GM21528 (cell line): ENCODE measurements around the gene SPRED3.

Experiments
- ATAC-seq: cut with Tn5 transposase; IDR thresholded peaks from one replicate; pipeline ENCODE4 v1.9.1; 2021; ENCODE audit warnings: mild to moderate bottlenecking, moderate library complexity; ENCODE audit not compliant: unreplicated experiment, low FRiP score

SPRED3 gene

DNA sequence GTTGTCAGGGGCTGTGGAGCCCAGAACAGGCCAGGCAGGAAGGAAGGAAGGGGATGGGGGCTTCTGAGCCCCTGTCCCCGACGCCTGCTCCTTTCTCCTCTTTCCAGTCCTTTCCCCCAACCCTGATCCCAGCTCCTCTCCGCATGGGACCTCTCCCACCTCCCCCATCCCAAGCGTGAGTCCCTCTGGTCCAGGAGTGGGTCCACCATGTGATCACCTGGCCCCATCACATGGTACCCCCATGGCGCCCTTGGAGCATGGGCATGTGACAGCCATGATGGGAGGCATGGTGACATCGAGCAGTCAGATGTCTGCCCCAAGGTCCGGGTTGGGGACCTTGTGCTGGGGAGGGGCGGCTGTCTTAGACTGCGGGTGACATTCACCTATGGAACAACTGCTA, 54.2 kb downstream of the SPRED3 start:
- no peak for ATAC-seq

DNA sequence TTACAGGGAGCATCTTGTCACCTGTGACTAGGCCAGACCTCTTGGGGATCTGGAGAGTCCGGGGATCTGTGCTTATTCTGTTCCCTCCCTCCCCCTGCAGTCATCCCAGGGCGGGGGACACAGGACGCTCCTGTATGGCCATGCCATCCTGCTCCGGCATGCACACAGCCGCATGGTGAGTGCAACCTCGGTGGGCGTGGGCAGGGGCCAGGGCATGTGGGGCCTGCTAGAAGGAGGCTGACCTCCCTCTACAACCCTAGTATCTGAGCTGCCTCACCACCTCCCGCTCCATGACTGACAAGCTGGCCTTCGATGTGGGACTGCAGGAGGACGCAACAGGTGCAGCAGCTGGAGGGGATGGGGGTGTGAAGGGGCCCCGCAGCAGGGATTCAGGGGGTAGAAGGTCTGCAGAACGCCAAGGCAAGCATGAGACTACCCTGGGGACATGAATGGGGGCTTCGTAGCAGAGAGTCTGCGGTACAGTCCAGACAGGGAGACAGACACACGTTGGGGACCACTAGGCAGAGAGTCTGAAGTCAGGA, 55.0 kb downstream of the SPRED3 start:
- no peak for ATAC-seq

DNA sequence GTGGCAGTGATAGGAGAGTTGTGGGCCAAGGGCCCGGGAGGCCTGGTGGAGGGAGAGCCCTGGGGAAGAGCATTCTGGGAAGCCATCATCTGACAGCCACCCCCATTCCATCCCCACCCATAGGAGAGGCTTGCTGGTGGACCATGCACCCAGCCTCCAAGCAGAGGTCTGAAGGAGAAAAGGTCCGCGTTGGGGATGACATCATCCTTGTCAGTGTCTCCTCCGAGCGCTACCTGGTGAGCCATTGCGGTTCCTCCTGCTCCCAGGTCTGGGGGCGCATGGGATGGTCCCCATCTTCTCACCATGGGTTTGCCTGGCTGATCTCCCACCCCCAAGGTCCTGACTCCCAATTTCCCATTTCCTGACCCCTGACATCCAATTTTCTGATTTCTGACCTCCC, 55.5 kb downstream of the SPRED3 start:
- ATAC-seq = no peak

DNA sequence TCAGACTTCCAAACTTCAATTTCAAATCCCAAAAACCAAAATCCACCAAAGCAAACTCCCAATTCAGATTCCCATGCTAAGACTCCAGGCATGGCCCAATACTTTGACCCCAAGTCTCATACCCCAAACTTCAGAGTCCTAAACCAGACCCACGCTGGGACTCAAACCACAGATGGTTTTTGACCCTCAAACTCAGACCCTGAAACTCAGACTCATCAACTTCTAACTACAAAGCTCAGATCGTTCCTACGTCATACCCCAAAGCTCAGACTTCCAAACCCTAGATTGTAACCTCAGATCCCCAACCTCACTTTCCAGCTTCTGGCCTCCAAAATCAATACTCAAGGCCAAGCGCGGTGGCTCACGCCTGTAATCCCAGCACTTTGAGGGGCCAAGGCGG, 56.9 kb downstream of the SPRED3 start:
- ATAC-seq = no peak

DNA sequence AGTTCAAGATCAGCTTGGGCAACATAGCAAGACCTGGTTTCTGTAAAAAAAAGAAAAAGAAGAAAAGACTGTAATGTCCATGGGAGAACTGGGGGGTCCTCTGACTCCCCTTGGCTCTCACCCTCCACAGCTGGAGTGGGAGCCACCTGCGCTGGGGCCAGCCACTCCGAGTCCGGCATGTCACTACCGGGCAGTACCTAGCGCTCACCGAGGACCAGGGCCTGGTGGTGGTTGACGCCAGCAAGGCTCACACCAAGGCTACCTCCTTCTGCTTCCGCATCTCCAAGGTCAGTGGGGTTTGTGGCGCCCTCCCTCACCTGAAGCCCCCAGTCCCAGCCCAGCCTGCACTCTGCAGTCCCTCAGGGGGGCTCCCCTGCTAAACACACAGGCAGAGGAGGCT, 59.7 kb downstream of the SPRED3 start:
- ATAC-seq = no peak
